Measurements from ENCODE around the gene ADGRB2. TPM values are rescaled to one million over a fixed set of nuclear protein-coding genes. Genes with fewer than 3 reads are reported as not detected.

ADGRB2 gene
- polyA plus RNA-seq, 1 experiment, result 5.4 TPM

GRCh38 chr1:31706384-31707058, 57.6 kb downstream of the ADGRB2 start:
- ChIA-PET CTCF (no interaction called here), POLR2A (no interaction called here)
- H3K4me3 ChIP-seq (ENCODE audit: low read depth, low read length), result no peak overlapping the region
- H3K27ac ChIP-seq (ENCODE audit: low read depth, low read length), result no peak overlapping the region
- no peaks in the 10 kb centered on the region for H3K27me3 ChIP-seq (ENCODE audit: control insufficient read depth, insufficient read depth, low read length)
- no peaks in the 10 kb centered on the region; the same call in 1 of the 2 replicates for H3K9me3 ChIP-seq (ENCODE audit: control insufficient read depth, insufficient read depth, low read length)
- no peak for TF ChIP-seq CTCF (IDR thresholded peaks at IDR 0.05; ENCODE audit: low read depth, low read length)
- no peak for DNase-seq (ENCODE audit: low read depth, low spot score)

- H3K9me3 ChIP-seq (ENCODE audit: control insufficient read depth, insufficient read depth, low read length), result no peaks in the 10 kb centered on the region; the same call in 1 of the 2 replicates
- no peaks in the 10 kb centered on the region for H3K27me3 ChIP-seq (ENCODE audit: control insufficient read depth, insufficient read depth, low read length)
- CTCF ChIA-PET, result interaction anchor here (0.6 to 3.5 kb wide), 10 partner anchors 10 to 315 kb away, joined by 3 to 41 read pairs (median 4); no protein-coding TSS in a partner anchor
- H3K4me3 ChIP-seq (ENCODE audit: low read depth, low read length), result peak overlapping the region; percentile 81
- POLR2A ChIA-PET, result interaction anchor here (0.9 to 1.1 kb wide), 4 partner anchors 9 to 41 kb away, joined by 3 read pairs; no protein-coding TSS in a partner anchor
- H3K27ac ChIP-seq (ENCODE audit: low read depth, low read length), result peak overlapping the region; percentile 78
- peak; percentile 40 for TF ChIP-seq CTCF (IDR thresholded peaks at IDR 0.05; ENCODE audit: low read depth, low read length)
- DNase-seq (ENCODE audit: low read depth, low spot score), result no peak
Observed at GRCh38 chr1:31705080-31705866, 58.9 kb downstream of the ADGRB2 start.

GRCh38 chr1:31704271-31705079, 59.7 kb downstream of the ADGRB2 start:
- ChIA-PET CTCF (interaction anchor here (0.5 to 3.5 kb wide), 13 partner anchors 11 to 816 kb away, joined by 3 to 41 read pairs (median 4); no protein-coding TSS in a partner anchor), POLR2A (interaction anchor here (0.6 to 2.0 kb wide), 13 partner anchors 8 to 85 kb away, joined by 3 to 15 read pairs (median 4); no protein-coding TSS in a partner anchor)
- no peak for DNase-seq (ENCODE audit: low read depth, low spot score)
- peak overlapping the region; percentile 78 for H3K27ac ChIP-seq (ENCODE audit: low read depth, low read length)
- TF ChIP-seq CTCF (IDR thresholded peaks at IDR 0.05; ENCODE audit: low read depth, low read length), result no peak
- H3K9me3 ChIP-seq (ENCODE audit: control insufficient read depth, insufficient read depth, low read length), result no peaks in the 10 kb centered on the region; the same call in 1 of the 2 replicates
- peak overlapping the region; percentile 81 for H3K4me3 ChIP-seq (ENCODE audit: low read depth, low read length)
- H3K27me3 ChIP-seq (ENCODE audit: control insufficient read depth, insufficient read depth, low read length), result no peaks in the 10 kb centered on the region

- H3K27ac ChIP-seq (ENCODE audit: low read depth, low read length), result peak within 1 kb of the TSS; percentile 78
- TF ChIP-seq CTCF (IDR thresholded peaks at IDR 0.05; ENCODE audit: low read depth, low read length), result no peak
- peak within 1 kb of the TSS; percentile 81 for H3K4me3 ChIP-seq (ENCODE audit: low read depth, low read length)
- DNase-seq (ENCODE audit: low read depth, low spot score), result no peak
- no peaks in the 10 kb centered on the region; the same call in 1 of the 2 replicates for H3K9me3 ChIP-seq (ENCODE audit: control insufficient read depth, insufficient read depth, low read length)
- CTCF ChIA-PET, result interaction anchor here (0.5 to 3.5 kb wide), 6 partner anchors 12 to 817 kb away, joined by 3 to 41 read pairs (median 6); no protein-coding TSS in a partner anchor
- no peaks in the 10 kb centered on the region for H3K27me3 ChIP-seq (ENCODE audit: control insufficient read depth, insufficient read depth, low read length)
- POLR2A ChIA-PET, result interaction anchor here (0.6 to 2.0 kb wide), 13 partner anchors 9 to 310 kb away, joined by 3 to 15 read pairs (median 4); partner anchors contain the start of gene KHDRBS1
Observed at GRCh38 chr1:31703431-31704270, 60.5 kb downstream of the ADGRB2 start, which contains the start of gene COL16A1. Gene COL16A1 (minus strand): TSS chr1:31704017. CDS start chr1:31702193, 1,824 bp downstream.
